ENCODE results near the gene OSBPL2. TPM values are rescaled to one million over a fixed set of nuclear protein-coding genes. Genes with fewer than 3 reads are reported as not detected.

The OSBPL2 gene
- total and polyA plus RNA-seq, 2 donors (not counting 1 experiment from before 2014, with no cell fraction given), result 13.3 to 27.9 TPM

DNA sequence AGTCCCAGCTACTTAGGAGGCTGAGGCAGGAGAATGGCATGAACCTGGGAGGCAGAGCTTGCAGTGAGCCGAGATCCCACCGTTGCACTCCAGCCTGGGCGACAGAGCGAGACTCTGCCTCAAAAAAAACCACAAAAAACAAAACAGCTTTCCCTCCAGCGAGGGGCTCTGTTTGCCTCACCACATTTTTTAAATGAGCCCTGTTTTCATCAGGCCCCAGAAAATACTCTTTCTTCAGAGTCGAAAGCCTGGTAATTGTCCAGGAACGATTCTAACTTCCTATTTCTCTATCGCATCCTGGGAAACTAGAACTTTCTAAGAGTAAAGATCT lies 43.3 kb upstream of the OSBPL2 start:
- no peaks in the 10 kb centered on the region for H3K27me3 ChIP-seq (ENCODE audit: control insufficient read depth, insufficient read depth, low read length)
- H3K9ac ChIP-seq (ENCODE audit: insufficient read depth, low read length), result no peak overlapping the region
- no peak for TF ChIP-seq EZH2 (IDR thresholded peaks at IDR 0.05; ENCODE audit: low read length, missing control alignments)
- TF ChIP-seq, protein P1, sequence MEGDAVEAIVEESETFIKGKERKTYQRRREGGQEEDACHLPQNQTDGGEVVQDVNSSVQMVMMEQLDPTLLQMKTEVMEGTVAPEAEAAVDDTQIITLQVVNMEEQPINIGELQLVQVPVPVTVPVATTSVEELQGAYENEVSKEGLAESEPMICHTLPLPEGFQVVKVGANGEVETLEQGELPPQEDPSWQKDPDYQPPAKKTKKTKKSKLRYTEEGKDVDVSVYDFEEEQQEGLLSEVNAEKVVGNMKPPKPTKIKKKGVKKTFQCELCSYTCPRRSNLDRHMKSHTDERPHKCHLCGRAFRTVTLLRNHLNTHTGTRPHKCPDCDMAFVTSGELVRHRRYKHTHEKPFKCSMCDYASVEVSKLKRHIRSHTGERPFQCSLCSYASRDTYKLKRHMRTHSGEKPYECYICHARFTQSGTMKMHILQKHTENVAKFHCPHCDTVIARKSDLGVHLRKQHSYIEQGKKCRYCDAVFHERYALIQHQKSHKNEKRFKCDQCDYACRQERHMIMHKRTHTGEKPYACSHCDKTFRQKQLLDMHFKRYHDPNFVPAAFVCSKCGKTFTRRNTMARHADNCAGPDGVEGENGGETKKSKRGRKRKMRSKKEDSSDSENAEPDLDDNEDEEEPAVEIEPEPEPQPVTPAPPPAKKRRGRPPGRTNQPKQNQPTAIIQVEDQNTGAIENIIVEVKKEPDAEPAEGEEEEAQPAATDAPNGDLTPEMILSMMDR (conservative IDR thresholded peaks at IDR 0.05 in 1 of 2, IDR thresholded peaks at IDR 0.05 in 1 of 2; ENCODE audit: low read depth in 1 of 2, low read length in 2 of 2), result no peak
- H3K4me2 ChIP-seq (ENCODE audit: extremely low read depth, insufficient read depth, low read length), result no peak overlapping the region
- H3K4me1 ChIP-seq (ENCODE audit: control insufficient read depth, extremely low read depth, insufficient read depth, low read length), result no peaks in the 10 kb centered on the region
- H3K4me3 ChIP-seq (replicated peaks in 1 of 4; ENCODE audit: control extremely low read depth in 1 of 4, insufficient read depth in 1 of 4, low read depth in 3 of 4, low read length in 4 of 4), result no peak overlapping the region
- H2AFZ ChIP-seq (ENCODE audit: low read length), result no peak overlapping the region
- no peak overlapping the region for H3K27ac ChIP-seq (ENCODE audit: insufficient read depth, low read length)
- H3K9me3 ChIP-seq (ENCODE audit: control insufficient read depth, insufficient read depth, low read depth, low read length), result no peaks in the 10 kb centered on the region
- H3K79me2 ChIP-seq (ENCODE audit: control insufficient read depth, insufficient read depth, low read length), result peaks cover 3% of the 10 kb centered on the region
- no peak for DNase-seq (ENCODE audit: low read depth in 2 of 2)
- no peaks in the 10 kb centered on the region for H4K20me1 ChIP-seq (ENCODE audit: control insufficient read depth, extremely low read depth, insufficient read depth, low read length)
- peaks cover 10% of the 10 kb centered on the region for H3K36me3 ChIP-seq (ENCODE audit: control insufficient read depth, insufficient read depth, low read length)

GRCh38 chr20:62195736-62196135 lies 42.6 kb upstream of the OSBPL2 start:
- Histone ChIP-seq H3K4me2 (ENCODE audit: extremely low read depth, insufficient read depth, low read length) (no peak overlapping the region), H3K79me2 (ENCODE audit: control insufficient read depth, insufficient read depth, low read length) (no peaks in the 10 kb centered on the region), H3K9ac (ENCODE audit: insufficient read depth, low read length) (no peak overlapping the region), H3K27me3 (ENCODE audit: control insufficient read depth, insufficient read depth, low read length) (no peaks in the 10 kb centered on the region), H3K9me3 (ENCODE audit: control insufficient read depth, insufficient read depth, low read depth, low read length) (no peaks in the 10 kb centered on the region), H4K20me1 (ENCODE audit: control insufficient read depth, extremely low read depth, insufficient read depth, low read length) (no peaks in the 10 kb centered on the region), H2AFZ (ENCODE audit: low read length) (no peak overlapping the region), H3K4me3 (replicated peaks in 1 of 4; ENCODE audit: control extremely low read depth in 1 of 4, insufficient read depth in 1 of 4, low read depth in 3 of 4, low read length in 4 of 4) (no peak overlapping the region), H3K27ac (ENCODE audit: insufficient read depth, low read length) (no peak overlapping the region), H3K36me3 (ENCODE audit: control insufficient read depth, insufficient read depth, low read length) (peaks cover 11% of the 10 kb centered on the region), H3K4me1 (ENCODE audit: control insufficient read depth, extremely low read depth, insufficient read depth, low read length) (no peaks in the 10 kb centered on the region)
- TF ChIP-seq EZH2 (IDR thresholded peaks at IDR 0.05; ENCODE audit: low read length, missing control alignments), result no peak
- TF ChIP-seq, protein P1 (conservative IDR thresholded peaks at IDR 0.05 in 1 of 2, IDR thresholded peaks at IDR 0.05 in 1 of 2; ENCODE audit: low read depth in 1 of 2, low read length in 2 of 2), result no peak
- DNase-seq (ENCODE audit: low read depth in 2 of 2), result no peak

DNA sequence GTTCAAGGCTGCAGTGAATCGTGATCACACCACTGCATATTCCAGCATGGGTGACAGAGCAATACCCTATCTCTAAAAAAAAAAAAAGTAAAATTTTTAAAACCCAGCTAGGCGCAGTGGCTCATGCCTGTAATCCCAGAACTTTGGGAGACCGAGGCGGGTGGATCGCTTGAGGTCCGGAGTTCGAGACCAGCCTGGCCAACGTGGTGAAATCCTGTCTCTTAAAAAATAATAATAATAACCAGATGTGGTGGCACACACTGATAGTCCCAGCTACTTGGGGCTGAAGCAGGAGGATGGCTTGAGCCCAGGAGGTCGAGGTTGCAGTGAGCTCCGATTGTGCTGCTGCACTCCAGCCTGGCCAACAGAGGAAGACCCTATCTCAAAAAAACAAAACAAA lies 42.0 kb upstream of the OSBPL2 start:
- no peak for TF ChIP-seq EZH2 (IDR thresholded peaks at IDR 0.05; ENCODE audit: low read length, missing control alignments)
- TF ChIP-seq, protein P1 (conservative IDR thresholded peaks at IDR 0.05 in 1 of 2, IDR thresholded peaks at IDR 0.05 in 1 of 2; ENCODE audit: low read depth in 1 of 2, low read length in 2 of 2), result no peak
- Histone ChIP-seq H3K4me2 (ENCODE audit: extremely low read depth, insufficient read depth, low read length) (no peak overlapping the region), H3K79me2 (ENCODE audit: control insufficient read depth, insufficient read depth, low read length) (no peaks in the 10 kb centered on the region), H3K36me3 (ENCODE audit: control insufficient read depth, insufficient read depth, low read length) (peaks cover 15% of the 10 kb centered on the region), H3K27ac (ENCODE audit: insufficient read depth, low read length) (no peak overlapping the region), H3K9ac (ENCODE audit: insufficient read depth, low read length) (no peak overlapping the region), H4K20me1 (ENCODE audit: control insufficient read depth, extremely low read depth, insufficient read depth, low read length) (no peaks in the 10 kb centered on the region), H3K27me3 (ENCODE audit: control insufficient read depth, insufficient read depth, low read length) (no peaks in the 10 kb centered on the region), H2AFZ (ENCODE audit: low read length) (no peak overlapping the region), H3K9me3 (ENCODE audit: control insufficient read depth, insufficient read depth, low read depth, low read length) (no peaks in the 10 kb centered on the region), H3K4me1 (ENCODE audit: control insufficient read depth, extremely low read depth, insufficient read depth, low read length) (no peaks in the 10 kb centered on the region), H3K4me3 (replicated peaks in 1 of 4; ENCODE audit: control extremely low read depth in 1 of 4, insufficient read depth in 1 of 4, low read depth in 3 of 4, low read length in 4 of 4) (no peak overlapping the region)
- no peak for DNase-seq (ENCODE audit: low read depth in 2 of 2)
